ENCODE measurements around the gene PCK1. TPM values are rescaled to one million over a fixed set of nuclear protein-coding genes. Genes with fewer than 3 reads are reported as not detected.

The PCK1 gene
- total and polyA plus RNA-seq, 2 of the 13 experiments (the other 11 are each of a cell fraction or from before 2014, with no cell fraction given) = 6.5 to 12.6 TPM

DNA sequence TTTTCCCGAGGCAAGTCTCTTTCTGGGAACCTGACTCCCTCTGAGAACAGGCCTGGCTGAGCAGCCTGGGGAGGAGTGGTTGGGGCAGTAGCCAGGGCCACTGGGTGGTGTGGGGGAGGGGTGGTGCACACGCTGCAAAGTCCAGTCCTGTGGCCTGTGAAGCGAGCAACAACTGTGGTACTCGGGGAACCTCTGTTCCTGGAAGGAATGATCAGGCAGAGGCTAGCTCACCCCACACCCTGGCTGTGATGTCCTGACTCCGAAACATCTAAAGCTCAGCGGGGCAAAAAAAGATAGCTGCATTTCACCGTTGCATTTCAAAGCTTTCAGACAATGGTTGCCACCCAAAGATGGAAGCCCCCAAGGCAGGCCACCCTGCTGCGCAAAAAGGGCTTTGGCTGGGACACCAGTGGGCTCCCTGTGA lies 25.5 kb downstream of the PCK1 start (continued):
- TF ChIP-seq, protein P1, sequence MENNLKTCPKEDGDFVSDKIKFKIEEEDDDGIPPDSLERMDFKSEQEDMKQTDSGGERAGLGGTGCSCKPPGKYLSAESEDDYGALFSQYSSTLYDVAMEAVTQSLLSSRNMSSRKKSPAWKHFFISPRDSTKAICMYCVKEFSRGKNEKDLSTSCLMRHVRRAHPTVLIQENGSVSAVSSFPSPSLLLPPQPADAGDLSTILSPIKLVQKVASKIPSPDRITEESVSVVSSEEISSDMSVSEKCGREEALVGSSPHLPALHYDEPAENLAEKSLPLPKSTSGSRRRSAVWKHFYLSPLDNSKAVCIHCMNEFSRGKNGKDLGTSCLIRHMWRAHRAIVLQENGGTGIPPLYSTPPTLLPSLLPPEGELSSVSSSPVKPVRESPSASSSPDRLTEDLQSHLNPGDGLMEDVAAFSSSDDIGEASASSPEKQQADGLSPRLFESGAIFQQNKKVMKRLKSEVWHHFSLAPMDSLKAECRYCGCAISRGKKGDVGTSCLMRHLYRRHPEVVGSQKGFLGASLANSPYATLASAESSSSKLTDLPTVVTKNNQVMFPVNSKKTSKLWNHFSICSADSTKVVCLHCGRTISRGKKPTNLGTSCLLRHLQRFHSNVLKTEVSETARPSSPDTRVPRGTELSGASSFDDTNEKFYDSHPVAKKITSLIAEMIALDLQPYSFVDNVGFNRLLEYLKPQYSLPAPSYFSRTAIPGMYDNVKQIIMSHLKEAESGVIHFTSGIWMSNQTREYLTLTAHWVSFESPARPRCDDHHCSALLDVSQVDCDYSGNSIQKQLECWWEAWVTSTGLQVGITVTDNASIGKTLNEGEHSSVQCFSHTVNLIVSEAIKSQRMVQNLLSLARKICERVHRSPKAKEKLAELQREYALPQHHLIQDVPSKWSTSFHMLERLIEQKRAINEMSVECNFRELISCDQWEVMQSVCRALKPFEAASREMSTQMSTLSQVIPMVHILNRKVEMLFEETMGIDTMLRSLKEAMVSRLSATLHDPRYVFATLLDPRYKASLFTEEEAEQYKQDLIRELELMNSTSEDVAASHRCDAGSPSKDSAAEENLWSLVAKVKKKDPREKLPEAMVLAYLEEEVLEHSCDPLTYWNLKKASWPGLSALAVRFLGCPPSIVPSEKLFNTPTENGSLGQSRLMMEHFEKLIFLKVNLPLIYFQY (CRISPR knock-in tag; IDR thresholded peaks at IDR 0.05; ENCODE audit: borderline replicate concordance) = no peak
- TF ChIP-seq ZFY (CRISPR knock-in tag; IDR thresholded peaks at IDR 0.05) (peak; percentile 57), SMAD3 (CRISPR knock-in tag; IDR thresholded peaks at IDR 0.05) (no peak), SP5 (CRISPR knock-in tag; IDR thresholded peaks at IDR 0.05; ENCODE audit: borderline replicate concordance, low read depth) (peak; percentile 40; the same call in 1 of the 2 replicates), PRMT3 (CRISPR knock-in tag; IDR thresholded peaks at IDR 0.05; ENCODE audit: borderline replicate concordance, low read depth) (no peak), NONO (IDR thresholded peaks at IDR 0.05) (no peak), NONO (CRISPR knock-in tag; conservative IDR thresholded peaks at IDR 0.05) (no peak; the same call in 1 of the 2 replicates), NCOR1 (IDR thresholded peaks at IDR 0.05; ENCODE audit: borderline replicate concordance, low read length) (peak; percentile 67; the same call in 1 of the 2 replicates), KLF15 (CRISPR knock-in tag; IDR thresholded peaks at IDR 0.05; ENCODE audit: borderline replicate concordance) (no peak), ZNF256 (CRISPR knock-in tag; conservative IDR thresholded peaks at IDR 0.05) (no peak; the same call in 1 of the 2 replicates), ZKSCAN5 (CRISPR knock-in tag; IDR thresholded peaks at IDR 0.05) (no peak; the same call in 1 of the 2 replicates), YEATS2 (CRISPR knock-in tag; IDR thresholded peaks at IDR 0.05; ENCODE audit: borderline replicate concordance) (no peak; the same call in 1 of the 2 replicates)
- TF ChIP-seq, protein P2, sequence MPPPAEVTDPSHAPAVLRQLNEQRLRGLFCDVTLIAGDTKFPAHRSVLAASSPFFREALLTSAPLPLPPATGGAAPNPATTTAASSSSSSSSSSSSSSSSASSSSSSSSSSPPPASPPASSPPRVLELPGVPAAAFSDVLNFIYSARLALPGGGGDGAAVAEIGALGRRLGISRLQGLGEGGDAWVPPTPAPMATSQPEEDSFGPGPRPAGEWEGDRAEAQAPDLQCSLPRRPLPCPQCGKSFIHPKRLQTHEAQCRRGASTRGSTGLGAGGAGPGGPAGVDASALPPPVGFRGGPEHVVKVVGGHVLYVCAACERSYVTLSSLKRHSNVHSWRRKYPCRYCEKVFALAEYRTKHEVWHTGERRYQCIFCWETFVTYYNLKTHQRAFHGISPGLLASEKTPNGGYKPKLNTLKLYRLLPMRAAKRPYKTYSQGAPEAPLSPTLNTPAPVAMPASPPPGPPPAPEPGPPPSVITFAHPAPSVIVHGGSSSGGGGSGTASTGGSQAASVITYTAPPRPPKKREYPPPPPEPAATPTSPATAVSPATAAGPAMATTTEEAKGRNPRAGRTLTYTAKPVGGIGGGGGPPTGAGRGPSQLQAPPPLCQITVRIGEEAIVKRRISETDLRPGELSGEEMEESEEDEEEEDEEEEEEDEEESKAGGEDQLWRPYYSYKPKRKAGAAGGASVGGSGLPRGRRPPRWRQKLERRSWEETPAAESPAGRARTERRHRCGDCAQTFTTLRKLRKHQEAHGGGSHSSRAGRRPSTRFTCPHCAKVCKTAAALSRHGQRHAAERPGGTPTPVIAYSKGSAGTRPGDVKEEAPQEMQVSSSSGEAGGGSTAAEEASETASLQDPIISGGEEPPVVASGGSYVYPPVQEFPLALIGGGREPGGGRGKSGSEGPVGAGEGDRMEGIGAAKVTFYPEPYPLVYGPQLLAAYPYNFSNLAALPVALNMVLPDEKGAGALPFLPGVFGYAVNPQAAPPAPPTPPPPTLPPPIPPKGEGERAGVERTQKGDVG (CRISPR knock-in tag; IDR thresholded peaks at IDR 0.05; ENCODE audit: borderline replicate concordance) = no peak
- TF ChIP-seq, protein P3, sequence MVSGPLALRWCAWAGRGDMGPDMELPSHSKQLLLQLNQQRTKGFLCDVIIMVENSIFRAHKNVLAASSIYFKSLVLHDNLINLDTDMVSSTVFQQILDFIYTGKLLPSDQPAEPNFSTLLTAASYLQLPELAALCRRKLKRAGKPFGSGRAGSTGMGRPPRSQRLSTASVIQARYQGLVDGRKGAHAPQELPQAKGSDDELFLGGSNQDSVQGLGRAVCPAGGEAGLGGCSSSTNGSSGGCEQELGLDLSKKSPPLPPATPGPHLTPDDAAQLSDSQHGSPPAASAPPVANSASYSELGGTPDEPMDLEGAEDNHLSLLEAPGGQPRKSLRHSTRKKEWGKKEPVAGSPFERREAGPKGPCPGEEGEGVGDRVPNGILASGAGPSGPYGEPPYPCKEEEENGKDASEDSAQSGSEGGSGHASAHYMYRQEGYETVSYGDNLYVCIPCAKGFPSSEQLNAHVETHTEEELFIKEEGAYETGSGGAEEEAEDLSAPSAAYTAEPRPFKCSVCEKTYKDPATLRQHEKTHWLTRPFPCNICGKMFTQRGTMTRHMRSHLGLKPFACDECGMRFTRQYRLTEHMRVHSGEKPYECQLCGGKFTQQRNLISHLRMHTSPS (CRISPR knock-in tag; IDR thresholded peaks at IDR 0.05; ENCODE audit: low read depth) = peak; percentile 77; the same call in 1 of the 2 replicates
- TF ChIP-seq, protein P4, sequence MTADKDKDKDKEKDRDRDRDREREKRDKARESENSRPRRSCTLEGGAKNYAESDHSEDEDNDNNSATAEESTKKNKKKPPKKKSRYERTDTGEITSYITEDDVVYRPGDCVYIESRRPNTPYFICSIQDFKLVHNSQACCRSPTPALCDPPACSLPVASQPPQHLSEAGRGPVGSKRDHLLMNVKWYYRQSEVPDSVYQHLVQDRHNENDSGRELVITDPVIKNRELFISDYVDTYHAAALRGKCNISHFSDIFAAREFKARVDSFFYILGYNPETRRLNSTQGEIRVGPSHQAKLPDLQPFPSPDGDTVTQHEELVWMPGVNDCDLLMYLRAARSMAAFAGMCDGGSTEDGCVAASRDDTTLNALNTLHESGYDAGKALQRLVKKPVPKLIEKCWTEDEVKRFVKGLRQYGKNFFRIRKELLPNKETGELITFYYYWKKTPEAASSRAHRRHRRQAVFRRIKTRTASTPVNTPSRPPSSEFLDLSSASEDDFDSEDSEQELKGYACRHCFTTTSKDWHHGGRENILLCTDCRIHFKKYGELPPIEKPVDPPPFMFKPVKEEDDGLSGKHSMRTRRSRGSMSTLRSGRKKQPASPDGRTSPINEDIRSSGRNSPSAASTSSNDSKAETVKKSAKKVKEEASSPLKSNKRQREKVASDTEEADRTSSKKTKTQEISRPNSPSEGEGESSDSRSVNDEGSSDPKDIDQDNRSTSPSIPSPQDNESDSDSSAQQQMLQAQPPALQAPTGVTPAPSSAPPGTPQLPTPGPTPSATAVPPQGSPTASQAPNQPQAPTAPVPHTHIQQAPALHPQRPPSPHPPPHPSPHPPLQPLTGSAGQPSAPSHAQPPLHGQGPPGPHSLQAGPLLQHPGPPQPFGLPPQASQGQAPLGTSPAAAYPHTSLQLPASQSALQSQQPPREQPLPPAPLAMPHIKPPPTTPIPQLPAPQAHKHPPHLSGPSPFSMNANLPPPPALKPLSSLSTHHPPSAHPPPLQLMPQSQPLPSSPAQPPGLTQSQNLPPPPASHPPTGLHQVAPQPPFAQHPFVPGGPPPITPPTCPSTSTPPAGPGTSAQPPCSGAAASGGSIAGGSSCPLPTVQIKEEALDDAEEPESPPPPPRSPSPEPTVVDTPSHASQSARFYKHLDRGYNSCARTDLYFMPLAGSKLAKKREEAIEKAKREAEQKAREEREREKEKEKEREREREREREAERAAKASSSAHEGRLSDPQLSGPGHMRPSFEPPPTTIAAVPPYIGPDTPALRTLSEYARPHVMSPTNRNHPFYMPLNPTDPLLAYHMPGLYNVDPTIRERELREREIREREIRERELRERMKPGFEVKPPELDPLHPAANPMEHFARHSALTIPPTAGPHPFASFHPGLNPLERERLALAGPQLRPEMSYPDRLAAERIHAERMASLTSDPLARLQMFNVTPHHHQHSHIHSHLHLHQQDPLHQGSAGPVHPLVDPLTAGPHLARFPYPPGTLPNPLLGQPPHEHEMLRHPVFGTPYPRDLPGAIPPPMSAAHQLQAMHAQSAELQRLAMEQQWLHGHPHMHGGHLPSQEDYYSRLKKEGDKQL (CRISPR knock-in tag; IDR thresholded peaks at IDR 0.05; ENCODE audit: low read depth) = no peak; the same call in 1 of the 2 replicates
